D721Med (cell line): Measurements from ENCODE around the gene SYT6.

Experiments used
- DNase-seq: peaks from one replicate; pipeline ENCODE4 v3.0.0; 2011; ENCODE audit warnings: low spot score; ENCODE audit not compliant: insufficient read length
- FAIRE-seq: peaks from 2 replicates; lab custom pipeline; 2011; peaks lifted over from hg19 to GRCh38; lab: Jason Lieb, UNC
- TF ChIP-seq, protein P1 (sequence below): IDR thresholded peaks from 2 replicates; pipeline ENCODE4 v1.5.1; 2012; ENCODE audit warnings: mild to moderate bottlenecking, control low read depth; ENCODE audit not compliant: insufficient read depth; ENCODE audit errors: missing control alignments

Gene SYT6

GRCh38 chr1:114169509-114169908 is 15.8 kb upstream of the SYT6 start:
- TF ChIP-seq, protein P1, sequence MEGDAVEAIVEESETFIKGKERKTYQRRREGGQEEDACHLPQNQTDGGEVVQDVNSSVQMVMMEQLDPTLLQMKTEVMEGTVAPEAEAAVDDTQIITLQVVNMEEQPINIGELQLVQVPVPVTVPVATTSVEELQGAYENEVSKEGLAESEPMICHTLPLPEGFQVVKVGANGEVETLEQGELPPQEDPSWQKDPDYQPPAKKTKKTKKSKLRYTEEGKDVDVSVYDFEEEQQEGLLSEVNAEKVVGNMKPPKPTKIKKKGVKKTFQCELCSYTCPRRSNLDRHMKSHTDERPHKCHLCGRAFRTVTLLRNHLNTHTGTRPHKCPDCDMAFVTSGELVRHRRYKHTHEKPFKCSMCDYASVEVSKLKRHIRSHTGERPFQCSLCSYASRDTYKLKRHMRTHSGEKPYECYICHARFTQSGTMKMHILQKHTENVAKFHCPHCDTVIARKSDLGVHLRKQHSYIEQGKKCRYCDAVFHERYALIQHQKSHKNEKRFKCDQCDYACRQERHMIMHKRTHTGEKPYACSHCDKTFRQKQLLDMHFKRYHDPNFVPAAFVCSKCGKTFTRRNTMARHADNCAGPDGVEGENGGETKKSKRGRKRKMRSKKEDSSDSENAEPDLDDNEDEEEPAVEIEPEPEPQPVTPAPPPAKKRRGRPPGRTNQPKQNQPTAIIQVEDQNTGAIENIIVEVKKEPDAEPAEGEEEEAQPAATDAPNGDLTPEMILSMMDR: no peak
- FAIRE-seq (no peak), DNase-seq (no peak)

DNA sequence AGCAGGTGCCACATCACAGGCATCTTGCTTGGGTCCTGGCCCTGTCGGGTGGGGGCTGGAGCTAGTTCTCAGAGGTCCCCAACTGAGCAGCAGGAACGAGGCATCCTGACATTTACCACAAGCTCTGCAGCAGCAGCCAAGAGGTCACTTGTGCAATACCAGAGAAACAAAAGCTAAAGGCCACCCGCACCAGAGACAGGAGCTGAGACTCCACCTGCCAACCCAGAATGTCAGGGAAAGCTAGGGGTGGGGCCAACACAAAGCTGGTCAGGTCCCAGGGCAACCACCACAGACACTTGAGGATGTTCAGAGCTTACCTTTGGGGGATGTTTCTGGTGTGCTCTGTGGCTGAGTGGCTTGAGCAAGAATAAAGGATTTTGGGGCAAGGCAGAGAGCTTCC is 13.6 kb upstream of the SYT6 start:
- DNase-seq (no peak), FAIRE-seq (no peak)
- TF ChIP-seq, protein P1: no peak

DNA sequence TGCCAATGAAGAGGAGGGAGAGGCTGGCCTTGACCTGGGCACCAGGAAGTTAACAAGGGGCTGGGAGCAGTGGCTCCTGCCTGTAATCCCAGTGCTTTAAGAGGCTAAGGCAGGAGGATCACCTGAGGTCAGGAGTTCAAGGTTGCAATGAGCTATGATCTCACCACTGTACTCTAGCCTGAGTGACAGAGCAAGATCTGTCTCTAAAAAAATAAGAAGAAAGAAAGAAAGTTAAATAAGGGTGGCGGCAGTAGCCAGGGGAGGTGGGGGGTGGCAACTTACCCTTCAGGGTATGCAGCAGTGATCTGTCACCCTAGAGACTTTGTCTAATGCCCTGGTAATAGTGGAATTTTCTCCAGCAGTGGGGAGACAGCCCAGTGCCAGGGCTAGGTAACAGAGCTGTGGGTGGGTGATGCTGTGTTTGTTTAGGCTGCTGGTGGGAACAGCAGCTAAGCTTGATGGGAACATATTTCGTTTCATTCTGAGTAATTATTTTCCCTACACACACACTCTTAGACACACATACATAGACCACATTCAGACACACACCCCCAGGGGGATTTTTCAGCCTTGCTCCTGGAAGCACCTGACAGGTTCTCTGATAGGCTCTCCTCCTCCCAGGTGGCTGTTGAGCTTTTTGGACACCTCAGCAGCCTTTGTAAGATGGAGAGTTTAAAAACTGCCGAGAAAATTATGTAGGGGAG is 11.3 kb upstream of the SYT6 start:
- TF ChIP-seq, protein P1: no peak
- DNase-seq (no peak), FAIRE-seq (no peak)

GRCh38 chr1:114159941-114160340 is 6.3 kb upstream of the SYT6 start:
- DNase-seq (no peak), FAIRE-seq (no peak)
- TF ChIP-seq, protein P1: no peak

DNA sequence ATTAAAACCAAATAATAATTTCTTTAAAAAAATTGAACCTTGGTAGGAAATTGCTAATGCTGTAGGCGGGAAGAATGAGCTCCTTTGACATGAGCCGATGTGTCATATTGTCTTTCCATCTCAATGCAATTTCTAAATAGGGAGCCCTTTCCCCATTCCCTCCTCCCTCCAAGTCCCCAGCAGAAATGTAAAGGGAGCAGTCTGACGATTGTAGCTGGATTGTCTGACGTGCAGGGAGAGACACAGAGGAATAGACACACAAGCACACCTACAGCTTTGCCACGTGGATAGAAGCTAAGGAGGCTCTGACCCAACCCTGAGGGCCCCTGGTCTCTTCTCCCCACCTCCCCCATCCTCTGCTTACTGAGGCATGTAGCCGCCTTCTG is 3.6 kb upstream of the SYT6 start:
- TF ChIP-seq, protein P1: no peak

GRCh38 chr1:114156538-114157274 is 3.0 kb upstream of the SYT6 start:
- TF ChIP-seq, protein P1: no peak
- DNase-seq: no peak

More for the DNA sequence above, 3.6 kb upstream of the SYT6 start:
- DNase-seq (no peak), FAIRE-seq (no peak)

DNA sequence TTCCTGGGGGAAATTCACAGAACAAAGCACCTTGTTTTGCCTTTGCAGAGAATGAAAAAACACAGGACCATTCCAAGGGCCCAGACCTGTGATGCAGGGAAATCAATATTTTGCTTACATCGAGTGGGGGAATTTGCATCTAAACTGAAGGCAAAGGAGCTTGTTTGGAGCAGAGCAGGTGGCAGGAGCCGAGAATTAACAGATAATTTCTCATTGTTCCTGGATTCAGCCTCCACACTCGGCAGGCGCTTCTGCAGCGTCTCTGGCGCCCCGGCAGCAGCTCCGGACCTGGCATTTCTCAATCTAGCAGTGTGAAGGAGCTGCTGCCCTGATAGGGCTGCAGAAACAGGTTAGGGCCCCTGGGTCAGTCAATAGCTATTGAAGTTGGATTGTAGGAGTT is 2.0 kb upstream of the SYT6 start:
- DNase-seq (no peak), FAIRE-seq (no peak)
- TF ChIP-seq, protein P1: no peak

More at GRCh38 chr1:114156538-114157274, 3.0 kb upstream of the SYT6 start:
- FAIRE-seq: no peak
